ENCODE measurements around the gene CDH13.

DNA sequence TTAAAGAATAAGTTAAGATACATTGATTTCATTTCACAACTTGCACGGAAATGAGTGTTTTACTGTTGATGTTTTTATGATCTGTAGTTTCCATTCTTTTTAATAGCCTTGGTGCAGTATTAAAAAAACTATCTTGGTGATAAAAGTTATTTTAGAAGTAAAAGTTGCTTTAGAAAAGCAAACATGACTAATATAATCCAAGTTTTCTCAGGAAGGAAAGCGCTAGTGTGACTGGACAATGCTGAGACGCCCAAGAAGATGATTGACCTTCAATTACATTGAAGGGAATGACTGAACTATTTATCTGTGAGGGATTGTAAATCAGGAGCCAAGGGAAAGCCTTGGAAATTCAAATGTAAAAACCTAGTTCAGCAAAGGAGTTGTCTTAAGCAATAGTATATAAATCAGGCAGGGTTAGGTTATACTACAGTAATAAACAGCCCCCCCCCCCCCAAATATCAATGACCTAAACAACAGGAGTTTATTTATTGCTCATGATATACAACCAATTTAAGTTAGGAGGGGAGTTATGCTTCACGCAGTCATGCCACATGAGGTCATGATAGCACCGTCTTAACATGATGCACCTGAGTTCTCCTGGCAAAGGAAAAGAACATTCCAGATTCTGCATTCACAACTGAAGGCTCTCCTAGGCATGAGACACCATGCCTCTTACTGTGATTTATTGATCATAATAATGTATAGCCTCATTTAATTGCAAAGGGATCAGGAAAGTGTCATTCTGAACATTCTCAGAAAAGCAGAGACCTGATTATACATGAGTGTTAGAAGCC, 443.8 kb downstream of the CDH13 start:
- TF ChIP-seq CTCF (conservative IDR thresholded peaks at IDR 0.05; ENCODE audit: low read depth, low read length) (no peak), EZH2 (IDR thresholded peaks at IDR 0.05; ENCODE audit: borderline replicate concordance, low read depth, low read length, poor library complexity, severe bottlenecking) (no peak)

Measured in A673 (cell line).